ENCODE results near the gene EML6. TPM values are rescaled to one million over a fixed set of nuclear protein-coding genes. Genes with fewer than 3 reads are reported as not detected.
"Not testable (repeated sequence)": the region's sequence is repeated elsewhere in the genome, so short reads cannot be mapped to it uniquely, and the experiment has no call there.

EML6 gene
- total RNA-seq, 2 experiments from 2014 or later, result 0.95 to 1.8 TPM

GRCh38 chr2:54691445-54692135, 31.9 kb upstream of the EML6 start:
- Mint-ChIP-seq H3K9me3 (no peaks in the 10 kb centered on the region), H3K4me3 (no peak overlapping the region), H3K4me1 (peaks cover 18% of the 10 kb centered on the region), H3K27me3 (peaks cover 53% of the 10 kb centered on the region), H3K36me3 (ENCODE audit: low read depth) (no peaks in the 10 kb centered on the region), H3K27ac (no peak overlapping the region)
- POLR2A ChIA-PET, result interaction anchor here (1.1 kb wide), 1 partner anchor 15 kb away, joined by 4 read pairs; no protein-coding TSS in a partner anchor
- CTCF ChIA-PET, result interaction anchor here (1.0 to 2.3 kb wide), 5 partner anchors 10 to 165 kb away, joined by 3 to 12 read pairs (median 4); no protein-coding TSS in a partner anchor
- no peak for DNase-seq

GRCh38 chr2:54692556-54692955, 30.9 kb upstream of the EML6 start:
- Mint-ChIP-seq H3K27ac (no peak overlapping the region), H3K4me1 (peaks cover 12% of the 10 kb centered on the region), H3K4me3 (no peak overlapping the region), H3K27me3 (peaks cover 52% of the 10 kb centered on the region), H3K9me3 (no peaks in the 10 kb centered on the region), H3K36me3 (ENCODE audit: low read depth) (no peaks in the 10 kb centered on the region)
- ChIA-PET POLR2A (interaction anchor here (1.1 to 1.5 kb wide), 2 partner anchors 12 to 16 kb away, joined by 4 read pairs; no protein-coding TSS in a partner anchor), CTCF (interaction anchor here (0.7 to 2.3 kb wide), 5 partner anchors 11 to 239 kb away, joined by 3 to 12 read pairs (median 4); no protein-coding TSS in a partner anchor)
- no peak for DNase-seq

GRCh38 chr2:54695378-54695777, 28.1 kb upstream of the EML6 start:
- ChIA-PET CTCF (interaction anchor here (1.8 to 4.1 kb wide), 2 partner anchors 9 to 30 kb away, joined by 9 to 18 read pairs; no protein-coding TSS in a partner anchor), POLR2A (no interaction called here)
- H3K4me3 Mint-ChIP-seq, result no peak overlapping the region
- no peaks in the 10 kb centered on the region for H3K36me3 Mint-ChIP-seq (ENCODE audit: low read depth)
- H3K27me3 Mint-ChIP-seq, result peaks cover 42% of the 10 kb centered on the region
- no peaks in the 10 kb centered on the region for H3K9me3 Mint-ChIP-seq
- no peak overlapping the region for H3K27ac Mint-ChIP-seq
- no peak for DNase-seq
- no peaks in the 10 kb centered on the region for H3K4me1 Mint-ChIP-seq

GRCh38 chr2:54697934-54698333, 25.5 kb upstream of the EML6 start:
- DNase-seq, result no peak
- Mint-ChIP-seq H3K4me3 (no peak overlapping the region), H3K27ac (no peak overlapping the region), H3K27me3 (peaks cover 56% of the 10 kb centered on the region), H3K36me3 (ENCODE audit: low read depth) (no peaks in the 10 kb centered on the region), H3K4me1 (no peaks in the 10 kb centered on the region), H3K9me3 (no peaks in the 10 kb centered on the region)
- ChIA-PET CTCF (no interaction called here), POLR2A (no interaction called here)

- H3K36me3 Mint-ChIP-seq (ENCODE audit: low read depth); CTCF ChIA-PET; POLR2A ChIA-PET; H3K4me3 Mint-ChIP-seq; H3K4me1 Mint-ChIP-seq; H3K27ac Mint-ChIP-seq; H3K9me3 Mint-ChIP-seq; DNase-seq: not testable (repeated sequence)
- peaks cover 51% of the 10 kb centered on the region for H3K27me3 Mint-ChIP-seq
Measured at GRCh38 chr2:54698926-54699325, 24.5 kb upstream of the EML6 start.

- no peak for DNase-seq
- no peak overlapping the region for H3K27ac Mint-ChIP-seq
- H3K4me3 Mint-ChIP-seq, result no peak overlapping the region
- ChIA-PET POLR2A (no interaction called here), CTCF (no interaction called here)
- no peaks in the 10 kb centered on the region for H3K9me3 Mint-ChIP-seq
- H3K27me3 Mint-ChIP-seq, result peaks cover 51% of the 10 kb centered on the region
- no peaks in the 10 kb centered on the region for H3K4me1 Mint-ChIP-seq
- no peaks in the 10 kb centered on the region for H3K36me3 Mint-ChIP-seq (ENCODE audit: low read depth)
Measured at GRCh38 chr2:54699665-54700064, 23.8 kb upstream of the EML6 start.

- ChIA-PET CTCF (interaction anchor here (4.9 kb wide), 1 partner anchor 176 kb away, joined by 117 read pairs; no protein-coding TSS in a partner anchor), POLR2A (no interaction called here)
- peaks cover 46% of the 10 kb centered on the region for H3K27me3 Mint-ChIP-seq
- no peaks in the 10 kb centered on the region for H3K9me3 Mint-ChIP-seq
- no peaks in the 10 kb centered on the region for H3K36me3 Mint-ChIP-seq (ENCODE audit: low read depth)
- H3K4me3 Mint-ChIP-seq, result no peak overlapping the region
- no peaks in the 10 kb centered on the region for H3K4me1 Mint-ChIP-seq
- H3K27ac Mint-ChIP-seq, result no peak overlapping the region
- DNase-seq, result no peak
Measured at GRCh38 chr2:54701029-54701428, 22.4 kb upstream of the EML6 start.

GRCh38 chr2:54704238-54704637, 19.2 kb upstream of the EML6 start:
- DNase-seq, result no peak
- Mint-ChIP-seq H3K4me1 (peaks cover 7% of the 10 kb centered on the region), H3K27ac (no peak overlapping the region), H3K4me3 (no peak overlapping the region), H3K9me3 (no peaks in the 10 kb centered on the region), H3K27me3 (peaks cover 52% of the 10 kb centered on the region), H3K36me3 (ENCODE audit: low read depth) (no peaks in the 10 kb centered on the region)
- ChIA-PET POLR2A (interaction anchor here (0.7 to 1.7 kb wide), 5 partner anchors 11 to 145 kb away, joined by 3 to 6 read pairs (median 4); no protein-coding TSS in a partner anchor), CTCF (interaction anchor here (0.7 to 4.9 kb wide), 34 partner anchors 9 to 600 kb away, joined by 3 to 117 read pairs (median 4); partner anchors contain the start of gene EML6)

- DNase-seq, result no peak
- Mint-ChIP-seq H3K4me3 (no peak overlapping the region), H3K36me3 (ENCODE audit: low read depth) (no peaks in the 10 kb centered on the region), H3K27me3 (peaks cover 56% of the 10 kb centered on the region), H3K4me1 (peaks cover 9% of the 10 kb centered on the region), H3K9me3 (no peaks in the 10 kb centered on the region), H3K27ac (no peak overlapping the region)
- ChIA-PET CTCF (interaction anchor here (0.7 to 4.9 kb wide), 37 partner anchors 10 to 601 kb away, joined by 3 to 117 read pairs (median 4); partner anchors contain the start of gene EML6), POLR2A (interaction anchor here (0.6 to 1.7 kb wide), 6 partner anchors 12 to 538 kb away, joined by 3 to 6 read pairs (median 4); no protein-coding TSS in a partner anchor)
Measured at GRCh38 chr2:54704688-54705605, 18.5 kb upstream of the EML6 start.

- no peaks in the 10 kb centered on the region for H3K36me3 Mint-ChIP-seq (ENCODE audit: low read depth)
- H3K27ac Mint-ChIP-seq, result no peak overlapping the region
- H3K27me3 Mint-ChIP-seq, result peaks cover 47% of the 10 kb centered on the region
- peaks cover 9% of the 10 kb centered on the region for H3K4me1 Mint-ChIP-seq
- no peaks in the 10 kb centered on the region for H3K9me3 Mint-ChIP-seq
- CTCF ChIA-PET, result interaction anchor here (1.3 to 3.3 kb wide), 4 partner anchors 10 to 183 kb away, joined by 3 to 22 read pairs (median 10); partner anchors contain the start of gene EML6
- POLR2A ChIA-PET, result interaction anchor here (1.9 kb wide), 1 partner anchor 17 kb away, joined by 6 read pairs; the partner anchor contains the start of gene EML6
- no peak for DNase-seq
- H3K4me3 Mint-ChIP-seq, result no peak overlapping the region
Measured at GRCh38 chr2:54706622-54707021, 16.8 kb upstream of the EML6 start.

GRCh38 chr2:54708584-54709335, 14.7 kb upstream of the EML6 start:
- Mint-ChIP-seq H3K36me3 (ENCODE audit: low read depth) (no peaks in the 10 kb centered on the region), H3K27me3 (peaks cover 42% of the 10 kb centered on the region), H3K4me1 (peaks cover 9% of the 10 kb centered on the region), H3K9me3 (no peaks in the 10 kb centered on the region), H3K4me3 (no peak overlapping the region), H3K27ac (no peak overlapping the region)
- no peak for DNase-seq
- POLR2A ChIA-PET, result interaction anchor here (1.9 kb wide), 1 partner anchor 14 kb away, joined by 6 read pairs; the partner anchor contains the start of gene EML6
- CTCF ChIA-PET, result interaction anchor here (1.1 to 3.3 kb wide), 5 partner anchors 12 to 185 kb away, joined by 3 to 22 read pairs (median 7); partner anchors contain the start of gene EML6

- H3K27me3 Mint-ChIP-seq, result peaks cover 42% of the 10 kb centered on the region
- ChIA-PET CTCF (interaction anchor here (0.8 to 3.3 kb wide), 4 partner anchors 12 to 186 kb away, joined by 3 to 14 read pairs (median 6); no protein-coding TSS in a partner anchor), POLR2A (no interaction called here)
- H3K36me3 Mint-ChIP-seq (ENCODE audit: low read depth), result no peaks in the 10 kb centered on the region
- no peak for DNase-seq
- H3K9me3 Mint-ChIP-seq, result no peaks in the 10 kb centered on the region
- no peak overlapping the region for H3K27ac Mint-ChIP-seq
- no peak overlapping the region for H3K4me3 Mint-ChIP-seq
- H3K4me1 Mint-ChIP-seq, result peaks cover 9% of the 10 kb centered on the region
Measured at GRCh38 chr2:54709336-54709809, 14.1 kb upstream of the EML6 start.
